Endodermal cell (in vitro differentiated cells): ENCODE results near the gene TCTN1. TPM values are rescaled to one million over a fixed set of nuclear protein-coding genes. Genes with fewer than 3 reads are reported as not detected.
A peak's percentile ranks its signal among the peaks of the same experiment; 100 is the strongest.

Experiments used
- DNase-seq: peaks from one replicate; pipeline ENCODE4 v3.0.0-alpha.2; 2017
- H3K27ac ChIP-seq: 2 replicates; pipeline ENCODE4 v1.5.1; 2013; ENCODE audit warnings: mild to moderate bottlenecking, low read depth, low read length, moderate library complexity
- H3K27me3 ChIP-seq: 2 replicates; pipeline ENCODE4 v1.6.1; 2013; ENCODE audit warnings: mild to moderate bottlenecking, low read length, moderate library complexity; ENCODE audit not compliant: insufficient read depth, control insufficient read depth, poor library complexity, severe bottlenecking
- H3K36me3 ChIP-seq: 2 replicates; pipeline ENCODE4 v1.7.0; 2013; ENCODE audit warnings: mild to moderate bottlenecking, low read length, moderate library complexity; ENCODE audit not compliant: control insufficient read depth, insufficient read depth
- H3K4me1 ChIP-seq: one replicate; pipeline ENCODE4 v1.7.0; 2013; ENCODE audit warnings: low read length; ENCODE audit not compliant: control insufficient read depth, insufficient read depth
- H3K4me3 ChIP-seq: 2 replicates; pipeline ENCODE4 v1.5.1; 2013; ENCODE audit warnings: mild to moderate bottlenecking, low read length, moderate library complexity
- H3K9ac ChIP-seq: 2 replicates; pipeline ENCODE4 v1.6.1; 2013; ENCODE audit warnings: mild to moderate bottlenecking, low read length, moderate library complexity; ENCODE audit not compliant: poor library complexity, severe bottlenecking; ENCODE audit errors: extremely low read depth
- H3K9me3 ChIP-seq: 2 replicates; pipeline ENCODE4 v1.6.1; 2013; ENCODE audit warnings: mild to moderate bottlenecking, low read length, moderate library complexity; ENCODE audit not compliant: control insufficient read depth
- H3K27ac Mint-ChIP-seq: 2 replicates; pipeline ENCODE4 v1.8.0; 2020; ENCODE audit warnings: mixed read lengths
- H3K27me3 Mint-ChIP-seq: 2 replicates; pipeline ENCODE4 v1.8.0; 2021; ENCODE audit warnings: mild to moderate bottlenecking, mixed read lengths; ENCODE audit not compliant: insufficient read depth
- H3K36me3 Mint-ChIP-seq: 2 replicates; pipeline ENCODE4 v1.8.0; 2020; ENCODE audit warnings: low read depth, mixed read lengths
- H3K4me1 Mint-ChIP-seq: 2 replicates; pipeline ENCODE4 v1.8.0; 2020; ENCODE audit warnings: mixed read lengths
- H3K4me3 Mint-ChIP-seq: 2 replicates; pipeline ENCODE4 v1.8.0; 2020; ENCODE audit warnings: mild to moderate bottlenecking, moderate library complexity, mixed read lengths
- H3K9me3 Mint-ChIP-seq: 2 replicates; pipeline ENCODE4 v1.8.0; 2020; ENCODE audit warnings: mild to moderate bottlenecking, mixed read lengths
- WGBS, 2 experiments: methylation state at CpG; one replicate each; pipeline versions ENCODE4 v1.1.5 to v1.1.7; 2013; ENCODE audit warnings: missing lambda C conversion rate in 2 of 2, mixed read lengths in 1 of 2; ENCODE audit not compliant: insufficient coverage in 1 of 2, insufficient read length in 1 of 2; 5-methylcytosine and 5-hydroxymethylcytosine counted together
- total RNA-seq, 2 donors: library from RNA; stranded (reverse); fragmentation: NEBNext Ultra II Directional in 1 of 2; extraction: Animal tissue kit (Norgen Biotek cat#: 25700) in 1 of 2; gene quantifications; 2 replicates in 1 of 2; 3 replicates in 1 of 2; pipeline ENCODE4 v1.2.1, GENCODE V29; 2021
- TF ChIP-seq, protein P1 (sequence below): fragments of 200-600 bp; sonication (generic); conservative IDR thresholded peaks from 2 replicates; pipeline ENCODE4 v1.5.0; 2021; ENCODE audit warnings: antibody characterized with exemption, mild to moderate bottlenecking

Gene TCTN1
- total RNA-seq, 2 donors from 2014 or later: 29.5 to 44.9 TPM

DNA sequence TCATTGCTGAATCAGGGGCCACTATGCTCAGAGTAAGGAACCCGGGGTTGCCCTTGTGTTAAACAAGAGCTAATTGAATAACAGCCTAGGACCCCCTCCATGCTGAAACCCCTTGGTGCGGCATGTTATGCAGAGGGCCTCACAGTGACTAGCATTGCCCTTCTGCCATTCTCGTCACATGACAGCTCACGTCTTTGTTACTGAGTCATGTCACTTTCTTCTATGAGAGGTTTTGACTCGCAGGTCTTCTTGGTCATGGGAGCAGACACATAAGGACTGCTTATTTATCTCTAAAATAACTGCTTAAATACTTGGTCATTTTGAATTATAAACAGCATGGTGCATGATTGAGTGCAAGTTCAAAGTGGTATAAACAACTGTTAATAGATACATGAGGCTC lies 24.9 kb downstream of the TCTN1 start:
- Histone ChIP-seq H3K4me3 (no peak overlapping the region), H3K9ac (no peak overlapping the region)

DNA sequence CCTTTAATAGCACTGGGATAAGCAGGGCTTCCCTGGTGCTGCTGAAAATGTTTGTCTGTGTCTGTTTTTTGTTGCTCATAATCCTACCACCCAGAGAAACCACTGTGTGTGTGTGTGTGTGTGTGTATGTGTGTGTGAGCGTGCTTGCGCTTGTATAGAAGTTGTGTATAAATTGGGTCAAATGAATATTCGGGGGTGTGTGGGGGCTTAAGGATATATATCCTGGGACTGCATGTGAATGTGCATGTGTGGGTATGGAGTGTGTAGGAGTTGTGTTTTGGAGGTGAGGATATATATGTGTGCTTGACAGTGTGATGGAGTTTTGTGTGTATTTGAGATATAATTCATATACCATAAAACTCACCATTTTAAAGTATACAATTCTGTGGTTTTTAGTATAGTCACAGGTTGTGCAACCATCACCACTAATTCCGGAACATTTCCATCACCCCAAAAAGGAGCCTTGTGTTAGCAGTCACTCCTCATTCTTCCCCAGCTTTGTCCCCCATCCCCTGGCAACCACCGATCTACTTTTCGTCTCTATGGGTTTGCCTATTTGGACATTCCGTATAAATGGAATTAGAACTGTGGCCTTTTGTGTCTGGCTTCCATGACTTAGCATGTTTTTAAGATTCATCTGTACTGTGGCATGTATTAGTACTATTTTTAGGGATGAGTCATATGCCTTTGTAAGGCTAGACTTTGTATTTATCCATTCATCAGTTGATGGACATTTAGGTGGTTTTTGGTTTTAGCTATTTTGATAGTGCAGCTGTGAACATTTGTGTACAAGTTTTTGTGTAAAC lies 25.6 kb downstream of the TCTN1 start:
- H3K27me3 ChIP-seq: no peaks in the 10 kb centered on the region
- TF ChIP-seq, protein P1, sequence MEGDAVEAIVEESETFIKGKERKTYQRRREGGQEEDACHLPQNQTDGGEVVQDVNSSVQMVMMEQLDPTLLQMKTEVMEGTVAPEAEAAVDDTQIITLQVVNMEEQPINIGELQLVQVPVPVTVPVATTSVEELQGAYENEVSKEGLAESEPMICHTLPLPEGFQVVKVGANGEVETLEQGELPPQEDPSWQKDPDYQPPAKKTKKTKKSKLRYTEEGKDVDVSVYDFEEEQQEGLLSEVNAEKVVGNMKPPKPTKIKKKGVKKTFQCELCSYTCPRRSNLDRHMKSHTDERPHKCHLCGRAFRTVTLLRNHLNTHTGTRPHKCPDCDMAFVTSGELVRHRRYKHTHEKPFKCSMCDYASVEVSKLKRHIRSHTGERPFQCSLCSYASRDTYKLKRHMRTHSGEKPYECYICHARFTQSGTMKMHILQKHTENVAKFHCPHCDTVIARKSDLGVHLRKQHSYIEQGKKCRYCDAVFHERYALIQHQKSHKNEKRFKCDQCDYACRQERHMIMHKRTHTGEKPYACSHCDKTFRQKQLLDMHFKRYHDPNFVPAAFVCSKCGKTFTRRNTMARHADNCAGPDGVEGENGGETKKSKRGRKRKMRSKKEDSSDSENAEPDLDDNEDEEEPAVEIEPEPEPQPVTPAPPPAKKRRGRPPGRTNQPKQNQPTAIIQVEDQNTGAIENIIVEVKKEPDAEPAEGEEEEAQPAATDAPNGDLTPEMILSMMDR: no peak
- H3K36me3 ChIP-seq: no peaks in the 10 kb centered on the region
- Mint-ChIP-seq H3K27me3 (no peaks in the 10 kb centered on the region), H3K4me3 (no peak overlapping the region), H3K4me1 (peaks cover 6% of the 10 kb centered on the region), H3K27ac (no peak overlapping the region), H3K9me3 (no peaks in the 10 kb centered on the region), H3K36me3 (no peaks in the 10 kb centered on the region)
- WGBS, 2 experiments: 74 to 95% methylated on average over 4 to 7 of the region's 7 CpGs
- H3K4me3 ChIP-seq: no peak overlapping the region
- no peak overlapping the region for H3K9ac ChIP-seq
- H3K27ac ChIP-seq: no peak overlapping the region
- H3K4me1 ChIP-seq: no peaks in the 10 kb centered on the region
- no peaks in the 10 kb centered on the region for H3K9me3 ChIP-seq
- DNase-seq: no peak

More for the DNA sequence above, 24.9 kb downstream of the TCTN1 start:
- DNase-seq: no peak
- TF ChIP-seq, protein P1: no peak
- H3K27me3 ChIP-seq: no peaks in the 10 kb centered on the region
- Mint-ChIP-seq H3K4me1 (peaks cover 6% of the 10 kb centered on the region), H3K36me3 (no peaks in the 10 kb centered on the region), H3K27me3 (no peaks in the 10 kb centered on the region), H3K4me3 (no peak overlapping the region), H3K9me3 (no peaks in the 10 kb centered on the region), H3K27ac (no peak overlapping the region)
- H3K9me3 ChIP-seq: no peaks in the 10 kb centered on the region
- H3K27ac ChIP-seq: peak overlapping the region; percentile 6
- WGBS, 2 experiments: 73 to 86% methylated on average over 5 of the region's 5 CpGs
- no peaks in the 10 kb centered on the region for H3K4me1 ChIP-seq
- no peaks in the 10 kb centered on the region for H3K36me3 ChIP-seq

DNA sequence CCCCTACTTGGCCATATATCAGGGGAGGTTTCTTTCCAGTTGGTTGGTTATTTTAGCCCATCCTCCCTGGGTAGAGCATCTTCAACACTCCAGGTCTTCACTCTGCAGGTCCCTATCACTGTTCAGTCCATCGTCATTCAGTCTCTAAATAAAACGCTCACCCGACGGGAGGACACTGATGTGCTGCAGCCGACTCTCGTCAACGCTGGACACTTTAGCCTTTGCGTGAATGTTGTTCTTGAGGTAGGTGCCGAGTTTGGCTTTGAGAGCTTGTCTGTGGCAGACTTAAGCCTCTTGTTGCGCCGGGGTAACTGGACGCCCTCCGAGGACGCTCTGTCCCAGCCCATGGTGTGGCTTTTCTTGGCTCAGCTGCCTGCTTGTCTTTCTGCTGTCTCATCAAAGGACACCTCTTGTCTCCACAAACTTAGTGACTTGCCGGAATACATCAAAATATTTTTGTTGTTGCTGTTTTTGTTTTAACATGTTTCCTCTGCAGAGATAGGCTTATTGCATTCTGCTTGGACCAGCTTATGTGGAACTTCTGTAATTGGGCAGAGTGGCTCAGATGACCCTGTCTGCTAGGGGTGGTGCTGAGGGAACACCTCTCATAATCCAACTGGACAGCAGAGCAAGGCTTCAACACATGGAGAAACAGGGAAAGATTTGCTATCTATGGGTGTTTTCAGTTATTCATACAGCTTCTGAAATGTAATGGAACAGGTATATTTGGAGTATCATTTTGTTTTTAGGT lies 26.5 kb downstream of the TCTN1 start:
- no peaks in the 10 kb centered on the region for H3K9me3 ChIP-seq
- H3K9ac ChIP-seq: no peak overlapping the region
- H3K36me3 ChIP-seq: no peaks in the 10 kb centered on the region
- no peaks in the 10 kb centered on the region for H3K27me3 ChIP-seq
- no peak overlapping the region for H3K4me3 ChIP-seq
- H3K27ac Mint-ChIP-seq: no peak overlapping the region
- TF ChIP-seq, protein P1: no peak
- H3K27me3 Mint-ChIP-seq: no peaks in the 10 kb centered on the region
- no peak overlapping the region for H3K4me3 Mint-ChIP-seq
- WGBS, 2 experiments: 95 to 96% methylated on average over 13 to 15 of the region's 15 CpGs
- H3K36me3 Mint-ChIP-seq: peaks cover 6% of the 10 kb centered on the region
- no peaks in the 10 kb centered on the region for H3K4me1 ChIP-seq
- H3K4me1 Mint-ChIP-seq: peaks cover 6% of the 10 kb centered on the region
- no peak overlapping the region for H3K27ac ChIP-seq
- no peaks in the 10 kb centered on the region for H3K9me3 Mint-ChIP-seq
- DNase-seq: no peak
